Hepatic stellate cell (primary cell): ENCODE data around the gene PDF.
A peak's percentile ranks its signal among the peaks of the same experiment; 100 is the strongest.

Experiments
- DNase-seq: peaks from one replicate; pipeline ENCODE4 v3.0.0; 2011; ENCODE audit warnings: low spot score

Gene PDF

GRCh38 chr16:69339289-69340094 is 9.1 kb upstream of the PDF start, which contains the start of the genes COG8 and NIP7:
COG8 (minus strand) TSS chr16:69339564; CDS start chr16:69339552, 12 bp downstream.
NIP7 (plus strand) TSS chr16:69339772; CDS start chr16:69339830, 58 bp downstream.
- DNase-seq, result peak; percentile 95

DNA sequence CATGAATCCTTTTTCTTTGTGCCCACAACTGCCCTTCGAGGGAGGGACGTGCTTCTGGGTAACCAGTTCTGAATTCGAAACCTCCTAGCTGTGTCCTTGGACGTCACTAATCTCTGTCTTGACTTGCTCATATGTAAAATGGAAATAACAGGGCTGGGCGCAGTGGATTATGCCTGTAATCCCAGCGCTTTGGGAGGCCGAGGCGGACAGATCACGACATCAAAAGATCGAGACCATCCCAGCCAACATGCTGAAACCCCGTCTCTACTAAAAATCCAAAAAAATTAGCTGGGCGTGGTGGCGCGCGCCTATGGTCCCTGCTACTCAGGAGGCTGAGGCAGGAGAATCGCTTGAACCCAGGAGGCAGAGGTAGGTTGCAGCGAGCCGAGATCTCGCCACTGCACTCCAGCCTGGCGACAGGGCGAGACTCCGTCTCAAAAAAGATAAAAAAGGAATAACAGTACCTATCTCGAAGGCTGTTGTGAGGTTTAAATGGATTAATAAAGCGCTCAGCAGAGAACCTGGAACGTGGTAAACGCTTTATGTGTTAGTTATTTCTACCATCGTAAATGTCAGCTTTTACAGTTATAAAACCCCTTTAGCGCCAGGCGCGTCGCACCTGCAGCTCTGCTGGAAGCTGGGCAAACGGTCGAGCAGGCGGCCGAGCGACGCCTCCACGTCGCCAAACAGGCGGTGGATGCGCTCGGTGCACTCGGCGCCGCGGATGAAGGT is 8.3 kb upstream of the PDF start:
- DNase-seq, result no peak

DNA sequence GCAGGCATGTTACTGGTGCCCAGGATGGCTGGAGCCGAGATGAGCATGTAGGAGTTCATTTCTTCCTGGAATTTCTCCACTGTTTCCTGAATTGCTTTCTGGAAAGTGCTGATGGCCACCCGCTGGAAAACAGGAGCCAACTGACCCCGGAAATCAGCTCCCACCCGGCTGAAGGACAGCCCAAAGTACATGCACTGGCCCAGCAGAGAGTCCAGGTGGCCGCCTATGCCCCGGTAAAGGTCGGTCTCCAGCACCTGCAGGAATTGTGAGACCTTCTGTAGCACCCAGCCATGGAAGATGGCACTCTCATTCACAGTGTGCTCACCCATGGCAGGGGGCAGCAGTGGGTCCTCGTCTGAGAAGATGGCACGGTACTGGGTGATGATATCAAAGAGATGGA is 4.3 kb upstream of the PDF start:
- no peak for DNase-seq

DNA sequence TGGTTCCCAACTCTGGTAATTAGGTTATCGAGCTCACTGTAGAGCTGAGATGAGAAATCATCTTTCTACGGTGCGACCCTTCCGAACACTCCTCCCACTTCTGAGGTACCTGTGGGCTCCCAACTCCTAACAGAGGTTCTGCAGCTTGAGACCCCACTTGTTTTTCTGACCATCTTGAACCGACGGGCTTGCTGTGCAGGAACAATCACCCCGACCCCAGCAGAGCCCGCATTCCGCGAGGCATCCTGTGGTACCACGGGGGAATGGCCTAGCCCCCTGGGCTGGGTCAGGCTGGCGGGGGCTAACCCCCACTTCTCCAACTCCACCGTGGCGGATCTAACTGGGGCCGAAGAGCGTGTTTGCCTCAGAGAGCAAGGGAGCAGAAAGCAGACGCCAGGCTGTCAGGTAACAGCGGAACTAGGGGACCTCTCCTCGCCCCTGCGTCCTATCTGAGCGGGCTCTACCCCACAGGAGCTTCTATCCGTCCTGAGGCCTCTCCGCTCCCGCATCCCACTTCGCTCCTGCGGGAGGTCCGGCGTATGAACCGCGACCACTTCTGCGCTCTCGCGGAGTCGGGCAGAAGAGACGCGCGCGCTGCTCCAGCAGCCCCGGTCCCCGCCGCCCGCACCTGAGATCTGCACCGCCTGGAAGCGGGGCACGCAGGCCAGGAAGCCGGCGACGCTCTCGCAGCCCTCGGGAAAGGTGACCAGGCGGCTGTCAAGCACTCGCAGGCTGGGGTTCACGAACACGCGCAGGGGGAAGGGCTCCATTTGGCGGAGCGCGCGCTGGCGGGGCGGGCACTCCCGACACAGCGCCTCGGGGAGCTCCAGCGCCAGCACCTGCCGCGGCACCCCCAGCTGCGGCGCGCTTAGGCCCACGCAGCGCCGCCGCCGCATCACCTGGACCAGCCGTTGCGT is 761 bp downstream of the PDF start:
- peak; percentile 34 for DNase-seq

DNA sequence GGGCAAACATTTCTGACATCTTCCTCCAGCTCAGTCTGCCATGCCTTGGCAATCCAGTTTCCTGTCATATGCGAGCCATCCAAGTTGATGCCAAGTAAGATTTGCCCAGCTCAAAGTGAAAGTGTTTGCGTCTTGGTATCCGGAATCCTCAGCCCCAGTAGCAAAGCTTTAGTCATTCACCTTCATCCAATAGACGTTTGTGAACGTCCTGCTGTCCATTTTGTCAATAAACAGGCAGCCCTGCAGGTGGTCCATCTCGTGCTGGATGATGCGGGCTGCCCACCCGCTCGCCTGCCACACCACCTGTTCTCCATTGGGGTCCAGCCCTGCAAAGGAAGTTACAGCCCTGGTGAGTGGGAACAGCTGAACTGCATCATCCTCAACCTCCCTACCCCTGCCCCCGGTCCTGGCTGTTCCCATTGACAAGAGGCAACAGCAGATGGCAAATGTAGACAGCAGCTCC is 1.5 kb downstream of the PDF start:
- DNase-seq, result peak; percentile 26

GRCh38 chr16:69327585-69328310 is 2.6 kb downstream of the PDF start:
- DNase-seq, result no peak

GRCh38 chr16:69326172-69326873 is 4.1 kb downstream of the PDF start:
- no peak for DNase-seq

- DNase-seq, result no peak
Measured at GRCh38 chr16:69325784-69326171, 4.6 kb downstream of the PDF start.

DNA sequence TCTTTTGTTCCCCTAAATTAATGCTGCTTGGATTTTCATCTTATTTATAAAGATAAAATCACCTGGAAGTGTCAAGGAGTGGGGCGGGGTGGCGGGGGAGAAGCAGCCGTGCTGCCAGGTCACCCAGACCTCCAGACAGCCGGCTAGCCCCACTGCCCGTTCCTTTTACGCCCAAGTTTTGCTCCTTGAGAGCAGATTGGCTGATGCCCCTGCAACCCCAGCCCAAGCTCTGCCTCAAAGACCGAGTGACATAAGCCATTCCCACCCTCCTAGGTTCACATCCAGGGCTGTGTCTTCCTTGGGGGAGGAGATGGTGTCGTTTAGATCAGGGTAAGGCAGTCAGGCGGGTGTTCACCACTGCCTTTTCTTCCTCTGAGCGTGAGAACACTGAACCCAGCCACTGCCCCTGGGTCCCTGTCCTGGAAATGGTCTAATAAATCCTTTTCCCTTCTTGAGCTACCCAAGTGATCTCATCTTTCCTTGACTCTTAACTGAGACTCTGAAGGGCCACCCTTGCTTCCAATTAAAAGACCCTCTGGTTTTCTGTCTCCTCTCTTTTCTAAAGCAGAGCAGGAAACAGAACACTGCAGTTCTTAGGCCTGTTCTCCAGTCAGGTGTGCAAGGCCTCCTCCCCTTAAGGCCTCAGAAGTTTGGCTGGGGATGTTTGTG is 5.7 kb downstream of the PDF start:
- DNase-seq, result no peak

DNA sequence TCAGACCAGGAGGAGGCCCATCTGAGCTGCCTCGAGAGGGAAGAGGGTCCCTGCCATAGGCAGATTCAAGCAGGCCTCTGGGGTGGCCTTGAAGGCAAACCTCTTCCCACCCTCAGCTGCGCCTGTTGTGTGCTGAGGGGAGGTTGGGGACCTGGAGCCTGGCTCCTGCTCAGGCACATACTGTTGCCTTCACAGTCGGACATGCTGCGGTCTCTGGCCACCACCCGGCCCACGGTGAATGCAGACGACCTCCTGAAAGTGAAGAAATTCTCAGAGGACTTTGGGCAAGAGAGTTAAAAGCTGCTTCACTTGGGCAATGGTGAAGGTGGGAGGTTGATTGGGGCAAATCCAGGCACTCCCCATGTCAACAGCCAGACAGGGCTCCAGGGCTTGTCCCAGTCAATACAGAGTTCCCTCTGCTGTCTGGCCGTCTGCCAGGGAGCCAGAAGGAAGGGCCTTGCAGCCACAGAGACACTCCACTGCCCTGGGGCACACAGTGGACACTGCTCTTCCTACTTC is 6.3 kb downstream of the PDF start:
- no peak for DNase-seq

- DNase-seq, result no peak
Measured at GRCh38 chr16:69323415-69323814, 7.0 kb downstream of the PDF start.

DNA sequence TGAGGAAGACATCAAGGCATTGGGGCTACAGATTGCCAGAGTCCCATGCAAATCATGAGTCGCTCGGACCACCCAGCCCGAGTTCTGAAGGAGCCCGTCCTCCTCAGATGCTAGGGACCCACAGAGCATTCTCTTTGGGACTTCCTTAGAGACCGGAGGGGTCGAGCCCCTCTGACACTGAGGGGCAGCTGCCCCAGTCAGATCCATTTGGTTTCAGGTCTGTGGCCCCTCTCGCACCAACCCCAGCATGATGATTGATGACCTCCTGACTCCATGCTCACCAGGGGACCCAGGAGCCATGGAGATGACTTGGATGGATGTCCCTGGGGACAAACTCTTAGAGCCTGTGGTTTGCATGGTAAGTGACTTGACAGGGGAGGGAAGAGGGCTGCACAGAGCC is 8.0 kb downstream of the PDF start:
- no peak for DNase-seq

DNA sequence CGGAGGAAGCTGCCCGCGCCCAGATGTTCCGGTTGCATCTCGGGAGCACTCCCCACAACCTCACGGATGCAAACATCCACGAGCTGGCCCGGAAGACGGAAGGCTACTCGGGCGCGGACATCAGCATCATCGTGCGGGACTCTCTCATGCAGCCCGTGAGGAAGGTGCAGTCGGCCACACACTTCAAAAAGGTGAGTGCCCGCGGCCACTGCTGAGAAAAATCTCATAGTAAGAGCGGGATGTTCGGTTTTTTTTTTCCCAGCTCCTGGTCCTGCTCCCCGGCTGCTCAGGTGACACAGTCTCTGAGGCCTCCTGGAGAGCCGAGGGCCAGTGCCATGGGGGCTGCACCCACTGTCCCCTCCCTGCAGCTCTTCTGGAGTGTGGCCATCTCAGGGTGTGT is 9.3 kb downstream of the PDF start:
- no peak for DNase-seq

- no peak for DNase-seq
Measured at GRCh38 chr16:69320740-69321073, 9.7 kb downstream of the PDF start.

DNA sequence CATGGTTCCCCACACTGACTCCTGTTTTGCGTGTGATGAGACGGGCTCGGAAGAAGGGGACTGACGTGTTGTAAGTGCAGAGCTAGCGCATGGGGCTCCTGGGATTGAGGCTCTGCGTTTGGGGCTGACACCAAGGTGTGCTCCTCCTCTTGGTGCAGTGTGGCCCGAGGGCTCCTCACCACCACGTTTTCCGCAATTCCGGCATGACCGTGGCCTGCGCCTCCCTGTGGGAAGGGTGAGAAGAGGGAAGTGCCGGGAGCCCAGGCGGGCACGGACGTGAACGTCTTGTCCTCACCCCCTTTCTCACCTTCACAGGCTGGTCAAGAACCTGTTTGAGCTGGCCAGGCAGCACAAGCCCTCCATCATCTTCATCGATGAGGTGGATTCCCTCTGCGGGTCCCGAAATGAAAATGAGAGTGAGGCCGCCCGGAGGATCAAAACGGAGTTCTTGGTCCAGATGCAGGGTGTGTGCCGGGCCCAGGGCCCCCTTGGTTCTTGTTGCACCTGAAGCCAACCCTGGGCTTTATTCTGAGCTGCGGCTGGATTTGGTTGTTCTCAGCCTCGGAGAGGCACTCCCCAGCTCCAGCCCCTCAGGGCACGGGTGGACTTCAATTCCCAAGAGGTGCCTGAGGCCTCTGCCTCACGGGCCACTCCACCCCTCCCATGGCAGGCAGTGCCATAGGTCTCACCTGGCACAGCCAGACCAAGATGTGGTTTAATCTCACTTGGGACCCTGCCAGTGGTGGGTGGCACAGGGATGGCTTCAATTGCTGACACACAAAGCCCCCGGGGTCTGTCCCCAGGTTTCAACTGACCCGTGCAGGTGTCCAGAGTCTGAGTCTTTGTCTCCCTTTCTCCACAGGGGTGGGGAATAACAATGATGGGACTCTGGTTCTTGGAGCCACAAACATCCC is 10.3 kb downstream of the PDF start:
- no peak for DNase-seq

GRCh38 chr16:69319381-69319780 is 11.0 kb downstream of the PDF start:
- DNase-seq, result no peak

- DNase-seq, result no peak
Measured at GRCh38 chr16:69318911-69319289, 11.5 kb downstream of the PDF start.

GRCh38 chr16:69318177-69318910 is 12.0 kb downstream of the PDF start:
- no peak for DNase-seq
